NCI-H1092 treated with DMSO at 0.1 percent for 48 hours (cell line): Measurements from ENCODE around the gene PSD4.
A peak's percentile ranks its signal among the peaks of the same experiment; 100 is the strongest.

ENCODE experiments used
- DNase-seq: peaks from one replicate; lab custom pipeline; 2025; lab: John Stamatoyannopoulos, UW

The PSD4 gene

DNA sequence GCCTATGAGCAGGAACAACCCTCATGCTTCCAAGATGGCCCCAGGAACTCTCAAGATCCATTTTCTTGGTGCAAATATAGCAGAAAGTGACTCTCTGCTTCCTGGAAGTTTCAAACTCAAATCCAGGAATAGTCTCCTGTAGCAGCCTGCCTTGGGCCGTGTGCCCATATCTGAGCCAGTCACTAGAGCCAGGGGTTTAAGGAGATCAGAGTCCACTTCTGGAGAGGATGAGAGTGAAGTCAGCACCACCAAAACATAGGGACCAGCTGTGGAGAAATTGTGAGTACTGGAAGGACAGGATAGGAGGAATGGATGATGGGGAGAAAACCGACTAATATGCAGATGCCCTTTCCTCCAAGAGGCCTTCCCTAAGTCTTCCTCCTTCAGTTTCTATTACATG is 33.2 kb downstream of the PSD4 start:
- DNase-seq = no peak

DNA sequence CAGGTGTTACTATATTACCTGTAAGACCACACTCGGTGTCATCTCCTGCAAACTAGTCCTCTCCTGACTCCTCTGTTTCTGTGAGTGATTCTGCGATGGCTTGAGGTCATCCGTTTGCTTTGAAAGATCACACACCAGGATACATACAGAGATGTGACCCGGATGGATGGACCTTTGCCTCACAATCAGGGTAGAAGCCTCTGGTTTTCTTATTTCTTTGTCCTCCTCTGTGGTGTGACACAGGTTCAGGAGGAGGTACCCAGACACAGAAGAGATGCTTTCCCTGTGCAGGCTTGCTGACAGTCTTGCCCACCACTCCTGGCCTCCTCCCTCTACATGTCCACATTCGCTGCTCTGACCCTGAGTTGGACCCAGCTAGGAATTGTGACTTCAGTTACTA is 34.6 kb downstream of the PSD4 start:
- no peak for DNase-seq

GRCh38 chr2:113209011-113209645 is 35.4 kb downstream of the PSD4 start:
- DNase-seq = no peak

DNA sequence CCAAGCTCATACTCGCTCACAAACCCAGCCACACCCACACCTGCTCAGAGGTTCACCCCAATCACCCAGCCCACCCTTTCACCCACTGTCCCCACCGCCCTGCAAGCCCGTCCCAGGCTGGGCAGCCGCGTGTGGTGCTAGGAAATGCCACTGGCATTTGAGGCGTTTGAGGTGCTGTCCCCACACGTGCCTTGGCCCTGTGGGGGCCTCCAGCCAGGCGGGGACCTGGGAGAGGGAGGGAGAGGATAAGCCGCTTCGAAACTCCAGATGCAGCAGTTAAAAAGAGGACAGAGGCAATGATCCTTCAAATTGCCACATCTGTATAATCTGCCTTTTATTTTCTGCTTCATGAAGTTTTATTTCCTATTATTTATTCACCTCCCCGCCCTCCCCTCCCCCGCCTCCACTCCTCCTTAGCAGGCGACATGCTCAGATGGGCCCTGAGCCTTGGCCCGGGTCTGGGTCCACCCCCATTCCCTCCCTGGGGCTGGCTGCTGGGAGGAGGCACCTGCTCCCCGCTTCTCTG is 35.9 kb downstream of the PSD4 start:
- no peak for DNase-seq

- no peak for DNase-seq
Observed at GRCh38 chr2:113211226-113212105, 37.7 kb downstream of the PSD4 start.

DNA sequence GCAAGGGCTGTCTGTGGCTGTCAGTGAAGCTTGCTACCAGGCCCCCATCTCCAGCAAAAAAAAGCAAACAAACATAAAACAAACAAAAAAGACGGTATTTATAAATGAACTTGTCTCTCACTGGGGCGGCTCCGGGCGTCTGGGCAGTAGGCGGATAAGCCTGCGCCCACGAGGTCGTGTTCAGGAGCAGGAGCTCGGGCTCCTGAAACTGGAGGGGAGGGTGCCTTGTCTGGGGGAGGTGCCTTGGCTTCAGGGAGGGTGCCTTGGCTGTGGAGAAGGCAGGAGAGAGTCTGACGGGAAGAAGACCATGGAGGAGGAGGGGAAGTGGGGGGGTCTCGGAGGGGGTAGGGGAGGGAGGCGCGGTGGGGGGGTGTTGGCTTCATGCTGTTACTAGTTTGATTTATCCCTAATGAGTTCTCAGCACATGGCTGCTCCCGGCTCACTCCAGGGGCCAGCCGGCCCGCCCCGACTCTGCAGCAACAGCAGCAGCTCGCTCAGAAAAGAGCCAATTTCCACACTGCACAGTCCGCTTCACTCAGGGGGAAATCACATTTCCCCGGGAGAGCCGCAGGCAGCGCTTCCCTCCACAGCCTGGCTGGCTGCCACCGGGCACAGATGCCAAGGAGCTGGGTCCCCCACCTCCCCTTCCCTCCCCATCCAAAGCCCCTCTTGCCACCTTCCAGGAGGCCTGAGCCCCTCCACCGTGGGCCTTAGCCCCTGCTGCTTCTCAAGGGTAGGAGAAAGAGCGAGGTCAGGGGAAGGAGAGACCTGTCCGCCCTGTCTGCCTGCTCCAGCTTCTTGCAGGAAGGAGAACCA is 38.7 kb downstream of the PSD4 start:
- peak; percentile 53 for DNase-seq

- DNase-seq = no peak
Observed at GRCh38 chr2:113213061-113213930, 39.5 kb downstream of the PSD4 start.

- no peak for DNase-seq
Observed at GRCh38 chr2:113214141-113214540, 40.4 kb downstream of the PSD4 start.

DNA sequence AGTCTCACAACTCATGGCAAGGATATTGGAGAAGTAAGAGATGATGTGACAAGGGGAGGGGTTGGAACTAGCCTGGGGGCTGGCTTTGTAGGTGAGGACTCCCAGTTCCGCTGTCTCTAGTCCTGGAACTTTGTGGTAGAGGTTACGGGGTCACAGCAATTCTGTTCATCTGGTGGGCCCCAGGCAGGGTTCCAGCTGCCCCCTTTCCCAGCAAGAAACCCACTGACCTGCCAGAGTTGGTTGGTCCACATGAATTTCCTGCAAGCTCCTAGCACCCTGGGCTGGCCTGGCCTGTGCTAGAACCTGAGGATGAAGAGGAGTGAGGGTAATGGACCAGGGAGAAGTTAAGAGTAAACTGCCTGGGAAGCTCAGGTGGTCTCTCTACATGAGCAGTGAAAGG is 41.3 kb downstream of the PSD4 start:
- no peak for DNase-seq

GRCh38 chr2:113216321-113216720 is 42.5 kb downstream of the PSD4 start:
- no peak for DNase-seq

GRCh38 chr2:113216891-113217454 is 43.2 kb downstream of the PSD4 start:
- no peak for DNase-seq

DNA sequence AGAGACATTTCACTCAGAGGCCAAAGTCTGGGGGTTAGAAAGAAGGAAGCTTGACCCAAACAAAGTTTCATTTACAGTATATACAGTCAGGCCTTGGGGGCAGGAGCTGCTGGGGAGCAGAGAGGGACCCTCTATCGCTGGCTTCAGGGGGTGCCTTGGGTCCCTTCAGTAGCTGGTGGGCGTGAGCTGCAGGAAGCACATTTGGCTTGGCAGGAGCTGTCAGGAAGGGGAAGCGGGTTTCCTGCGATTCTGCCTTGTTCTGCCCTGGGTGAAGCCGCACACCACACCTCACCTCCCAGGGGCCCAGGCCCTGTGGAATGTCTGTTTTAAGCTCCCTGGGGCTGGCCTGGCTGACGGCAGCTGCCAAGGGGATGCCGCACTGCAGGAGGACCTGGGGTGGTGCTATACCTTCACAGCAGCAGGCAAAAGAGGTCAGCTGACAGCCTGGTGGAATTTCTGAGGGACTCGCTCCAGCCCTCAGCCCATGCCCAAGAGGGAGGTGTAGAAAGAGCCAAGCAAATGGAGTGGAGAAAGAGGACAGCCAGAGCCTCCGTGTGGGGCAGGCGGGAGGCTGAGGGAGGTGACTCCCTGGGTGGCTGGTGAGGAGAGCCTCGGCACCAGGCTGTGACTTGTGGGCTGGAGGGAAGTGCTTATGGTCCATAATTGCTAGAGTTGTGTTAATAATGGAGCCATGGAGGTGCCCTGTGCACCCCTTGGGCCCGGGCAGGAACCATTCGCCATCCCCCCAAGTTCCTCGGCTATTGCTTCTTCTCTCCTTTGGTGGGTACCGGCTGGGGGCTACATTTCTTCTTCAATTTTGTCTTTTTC is 43.9 kb downstream of the PSD4 start:
- no peak for DNase-seq

DNA sequence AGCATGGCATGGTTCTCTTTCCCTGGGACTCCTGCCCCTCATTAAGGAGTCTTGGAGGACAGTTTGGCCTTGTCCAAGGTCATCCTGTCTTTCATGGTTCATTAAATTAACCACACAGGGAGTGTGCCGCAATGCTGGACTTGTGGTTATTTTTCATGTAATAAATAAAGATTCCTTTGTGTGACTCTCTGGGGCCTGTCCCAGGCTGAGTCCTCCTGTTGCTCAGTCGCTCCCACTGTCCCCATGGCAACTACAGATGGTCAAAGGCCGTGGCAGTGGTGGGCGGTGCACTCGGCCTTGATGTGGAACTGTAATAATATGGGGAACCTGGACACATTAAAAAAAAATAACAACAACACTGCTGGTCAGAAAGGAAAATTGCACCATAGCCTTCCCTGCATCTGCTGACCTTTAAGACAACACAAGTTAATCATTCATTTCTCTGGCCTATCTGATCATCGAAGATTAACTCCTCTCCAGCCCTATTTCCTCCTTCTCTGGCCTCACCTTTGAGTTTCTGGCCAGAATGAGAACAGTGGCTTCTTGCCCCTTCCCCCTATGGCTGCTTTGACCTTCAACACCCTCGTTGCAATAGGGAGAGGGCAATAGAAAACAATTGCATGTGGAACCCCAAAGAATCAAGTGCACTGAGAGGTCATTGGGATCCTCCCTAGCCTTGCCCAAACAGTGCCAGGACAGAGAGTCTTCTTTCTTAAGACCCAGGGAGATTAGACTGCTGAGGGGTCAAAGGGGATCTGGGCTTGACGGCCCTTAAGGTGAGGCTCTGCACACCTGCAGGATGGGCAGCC is 44.7 kb downstream of the PSD4 start:
- DNase-seq = no peak

DNA sequence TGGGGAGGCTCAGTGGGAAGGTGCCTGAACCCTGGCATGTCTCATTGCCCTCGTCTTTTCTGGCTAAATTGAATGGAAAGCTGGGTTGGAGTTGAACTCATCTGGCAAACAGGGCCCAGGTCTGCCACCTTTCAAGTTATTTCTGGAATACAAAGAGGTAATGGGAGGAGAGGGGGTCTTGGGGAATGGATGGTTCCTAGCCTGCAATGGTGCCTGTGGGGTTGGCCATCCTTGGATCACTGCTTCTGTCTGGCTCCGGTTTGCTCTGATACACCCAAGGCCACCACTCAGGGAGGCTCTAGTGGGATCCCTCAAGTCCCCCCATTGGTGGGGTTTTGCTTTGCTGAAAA is 45.3 kb downstream of the PSD4 start:
- no peak for DNase-seq

DNA sequence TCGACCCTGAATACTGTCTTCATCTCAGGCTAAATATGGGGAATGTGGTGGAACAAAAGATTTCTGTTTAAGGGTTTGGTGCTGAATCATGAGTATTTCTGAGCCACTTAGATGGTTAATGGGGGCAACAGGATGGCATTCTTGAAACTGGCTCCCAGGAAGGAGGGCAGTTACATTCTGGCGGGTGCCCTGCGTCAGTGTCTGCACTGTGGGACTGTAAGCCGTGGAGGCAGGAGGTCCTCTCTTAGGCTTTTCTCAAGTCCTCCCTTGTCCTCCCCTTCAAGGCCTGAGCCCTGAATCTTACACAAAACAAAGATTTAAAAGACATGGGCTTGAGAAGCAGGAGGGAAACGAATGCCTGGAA is 45.7 kb downstream of the PSD4 start:
- no peak for DNase-seq

DNA sequence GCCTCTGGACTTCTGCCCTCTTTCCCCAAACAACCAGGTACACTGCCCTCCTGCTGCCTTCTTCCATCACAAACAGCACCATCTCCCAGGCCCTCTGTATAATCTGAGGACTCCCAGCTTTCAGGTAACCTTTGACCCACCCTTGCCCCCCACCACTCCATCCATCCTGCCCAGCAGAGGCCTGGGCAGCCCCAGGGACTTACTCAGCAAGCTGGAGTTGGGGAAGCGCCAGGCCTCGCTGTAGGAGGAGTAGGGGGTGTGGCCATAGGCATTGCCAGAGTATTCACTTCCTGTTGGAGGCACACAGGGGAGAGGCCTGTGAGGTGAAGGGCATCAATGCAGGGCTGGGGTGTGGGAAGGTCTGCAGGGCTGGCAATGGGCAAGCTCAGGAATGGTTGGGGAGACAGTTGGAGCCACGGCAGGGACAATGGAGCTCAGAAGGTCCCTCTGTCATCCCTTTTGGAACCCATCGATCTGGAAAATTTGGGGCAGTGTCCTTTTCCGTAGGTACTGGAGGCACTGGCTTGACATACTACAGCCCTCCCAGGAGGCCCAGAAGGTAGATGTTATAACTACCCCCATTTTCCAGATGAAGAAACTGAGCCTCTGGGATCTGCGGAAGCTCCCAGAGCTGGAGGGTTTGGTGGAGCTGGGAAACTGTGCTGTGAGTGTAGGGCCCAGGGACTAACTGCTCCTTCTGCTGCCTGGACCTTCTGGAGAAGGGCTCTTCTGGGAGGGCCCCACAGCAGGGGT is 46.3 kb downstream of the PSD4 start:
- DNase-seq = no peak

DNA sequence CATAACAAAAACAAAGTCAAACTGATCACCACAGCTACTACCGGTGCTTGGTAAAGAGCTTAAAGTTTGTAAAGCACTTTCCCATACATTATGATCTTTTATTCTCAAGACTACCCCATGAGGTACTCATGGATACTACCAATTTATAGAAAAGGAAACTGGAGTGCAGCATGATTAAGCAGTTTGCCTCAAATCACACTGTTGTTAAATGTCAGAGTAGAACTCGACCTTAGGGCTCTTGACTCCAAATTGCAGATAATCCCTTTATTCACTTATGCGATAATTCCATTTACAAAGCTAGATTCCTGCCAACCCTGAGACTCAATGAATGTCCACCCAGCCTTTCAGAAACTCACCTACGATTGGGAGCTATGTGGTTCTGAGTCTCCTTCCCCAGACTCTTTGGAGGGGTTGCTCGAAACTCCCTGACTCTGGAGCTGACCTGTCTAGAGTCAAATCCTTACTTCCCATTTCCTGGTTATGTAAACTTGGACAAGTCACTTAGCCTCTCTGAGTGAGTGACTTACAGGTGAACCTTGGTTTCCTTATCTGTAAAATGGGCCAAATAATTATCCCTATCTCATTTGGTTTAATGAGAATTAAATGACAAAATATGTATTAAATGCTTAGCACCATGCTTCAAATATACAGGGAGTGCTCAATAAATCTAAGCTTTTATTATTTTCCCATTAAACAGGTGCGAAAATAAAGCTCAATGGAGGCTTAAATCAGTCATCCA is 47.4 kb downstream of the PSD4 start:
- no peak for DNase-seq

- no peak for DNase-seq
Observed at GRCh38 chr2:113221846-113222245, 48.1 kb downstream of the PSD4 start.
